ENCODE data around the gene C2CD4B.

The C2CD4B gene

GRCh38 chr15:62147551-62147950 lies 17.5 kb downstream of the C2CD4B start:
- DNase-seq = no peak

GRCh38 chr15:62147149-62147548 lies 17.9 kb downstream of the C2CD4B start:
- DNase-seq = no peak

DNA sequence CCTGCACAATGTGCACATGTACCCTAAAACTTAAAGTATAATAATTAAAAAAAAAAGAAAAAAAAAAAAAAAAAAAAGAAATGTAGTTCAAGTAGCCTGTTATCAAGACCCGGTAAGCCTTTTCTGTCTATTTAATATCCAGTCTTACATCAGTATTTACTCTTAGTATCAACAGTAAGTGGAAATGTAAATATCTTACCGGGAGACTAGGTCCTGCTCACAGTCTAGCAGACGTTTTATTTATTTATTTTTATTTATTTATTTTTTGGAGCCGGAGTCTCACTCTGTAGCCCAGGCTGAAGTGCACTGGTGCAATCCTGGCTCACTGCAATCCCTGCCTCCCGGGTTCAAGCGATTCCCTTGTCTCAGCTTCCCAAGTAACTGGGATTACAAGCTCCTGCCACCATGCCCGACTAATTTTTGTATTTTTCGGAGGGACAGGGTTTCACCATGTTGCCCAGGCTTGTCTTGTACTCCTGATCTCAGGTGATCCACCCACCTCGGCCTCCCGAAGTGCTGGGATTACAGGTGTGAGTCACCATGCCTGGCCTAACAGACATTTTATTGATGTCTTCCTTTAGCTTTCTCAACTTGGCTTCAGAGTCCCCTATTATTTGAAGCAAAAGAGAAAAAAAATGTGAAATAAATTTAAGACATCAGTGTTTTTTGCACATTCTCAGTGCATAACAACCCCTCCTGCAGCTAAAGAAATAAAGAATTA lies 19.9 kb downstream of the C2CD4B start:
- DNase-seq = no peak

DNA sequence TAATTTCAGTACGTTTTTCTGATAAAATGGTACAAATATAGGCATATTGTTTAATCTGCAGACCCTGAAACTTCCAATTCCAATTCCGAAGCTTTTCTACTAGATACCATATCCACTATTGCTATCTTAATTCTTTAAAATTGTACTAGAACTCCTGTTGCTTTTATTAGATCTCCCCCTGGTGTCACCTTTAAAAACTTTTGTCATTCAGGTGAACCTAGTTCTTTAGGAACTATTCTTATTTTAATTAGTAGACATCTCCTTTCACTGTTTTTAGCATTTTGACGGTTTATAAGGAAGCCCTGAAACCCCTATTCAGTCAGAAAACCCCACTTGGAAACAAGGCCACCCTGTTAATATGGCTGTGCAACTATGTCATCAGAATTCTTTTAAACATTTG lies 22.3 kb downstream of the C2CD4B start:
- no peak for DNase-seq

DNA sequence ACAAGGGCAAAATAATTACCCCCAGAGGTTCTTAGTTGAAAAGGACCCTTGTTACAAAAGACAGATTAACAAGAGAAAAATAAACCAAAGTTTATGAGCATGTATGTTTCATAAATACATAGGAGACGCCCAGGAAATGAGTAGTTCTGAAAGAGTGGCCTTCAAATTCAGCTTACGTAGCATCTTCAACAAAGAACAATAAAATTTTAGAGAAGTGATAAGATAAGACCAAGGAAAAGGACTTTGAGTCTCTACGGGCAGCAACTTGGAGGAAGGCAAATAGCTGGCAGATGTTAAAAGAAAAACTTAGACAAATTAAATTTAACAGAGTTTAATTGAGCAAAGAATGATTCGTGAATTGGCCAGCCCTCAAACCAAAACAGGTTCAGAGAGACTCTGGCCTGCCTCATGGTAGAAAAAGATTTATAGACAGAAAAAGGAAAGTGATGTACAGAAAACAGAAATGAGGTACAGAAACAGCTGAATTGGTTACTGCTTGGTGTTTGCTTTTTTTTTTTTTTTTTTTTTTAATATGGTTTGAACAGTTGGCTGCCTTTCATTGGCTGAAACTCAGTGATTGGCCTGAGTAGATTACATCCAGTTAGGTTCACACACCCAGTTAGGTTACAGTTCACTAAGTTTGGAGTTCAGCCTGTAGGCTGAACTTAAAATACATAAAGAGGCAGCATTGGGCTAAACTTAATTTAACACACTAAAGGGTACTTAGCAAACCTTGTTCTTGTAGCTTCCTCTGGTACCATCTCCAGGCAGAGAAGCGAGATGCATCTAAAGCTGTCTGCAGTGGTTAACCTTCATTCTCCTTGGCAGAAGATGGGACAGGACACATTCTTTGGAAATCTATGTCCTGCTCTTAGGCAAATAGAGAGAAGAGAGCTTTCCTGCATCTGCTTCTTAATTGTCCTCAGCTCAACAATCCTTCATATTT lies 23.2 kb downstream of the C2CD4B start:
- no peak for DNase-seq

- DNase-seq = no peak
Measured at GRCh38 chr15:62141200-62141599, 23.9 kb downstream of the C2CD4B start.

- no peak for DNase-seq
Measured at GRCh38 chr15:62138124-62138523, 27.0 kb downstream of the C2CD4B start.

DNA sequence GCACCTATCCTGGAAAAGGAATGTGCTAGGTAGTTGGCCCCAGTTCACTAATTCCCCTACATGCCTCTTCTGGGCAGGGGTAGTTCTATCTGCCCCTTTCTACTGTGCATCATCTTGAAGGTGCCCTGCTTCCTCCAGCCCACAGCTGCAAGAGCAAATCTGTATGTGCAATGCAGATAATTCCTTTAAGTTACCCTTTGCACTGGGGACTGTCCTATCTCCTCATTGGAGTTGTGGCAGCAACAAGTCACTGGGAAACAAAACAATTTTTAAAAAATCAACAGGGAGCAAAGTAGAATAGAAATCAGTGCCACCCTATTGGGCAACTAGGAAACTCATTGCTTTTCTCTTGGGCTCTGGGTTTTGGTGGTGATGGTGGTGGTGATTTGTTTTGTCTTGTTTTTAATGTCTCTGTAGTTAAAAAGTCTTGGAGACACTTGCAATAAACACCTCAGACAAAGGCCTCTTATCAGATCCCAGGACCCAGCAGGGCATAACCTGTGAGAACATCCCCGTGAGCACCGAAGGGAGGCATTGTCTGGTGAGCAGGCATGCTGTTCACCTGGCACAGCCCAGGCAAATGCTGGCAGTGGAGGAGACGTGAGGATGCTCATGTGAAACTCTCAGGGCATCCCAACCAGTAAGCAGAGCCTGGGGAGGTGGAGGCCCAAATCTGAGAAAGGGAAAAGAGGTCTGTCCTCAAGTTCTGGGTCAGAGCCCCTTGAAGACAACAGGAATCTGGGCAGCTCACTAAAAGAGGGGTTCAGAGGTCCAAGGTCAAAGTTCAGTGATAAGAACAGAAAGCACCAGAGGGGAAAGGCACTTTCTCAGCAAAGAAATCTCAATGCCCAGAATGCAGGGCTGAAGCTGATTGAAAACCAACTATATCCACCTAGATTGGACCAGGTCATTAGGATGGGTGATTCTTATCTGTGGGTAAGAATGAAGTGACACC lies 27.9 kb downstream of the C2CD4B start:
- no peak for DNase-seq

DNA sequence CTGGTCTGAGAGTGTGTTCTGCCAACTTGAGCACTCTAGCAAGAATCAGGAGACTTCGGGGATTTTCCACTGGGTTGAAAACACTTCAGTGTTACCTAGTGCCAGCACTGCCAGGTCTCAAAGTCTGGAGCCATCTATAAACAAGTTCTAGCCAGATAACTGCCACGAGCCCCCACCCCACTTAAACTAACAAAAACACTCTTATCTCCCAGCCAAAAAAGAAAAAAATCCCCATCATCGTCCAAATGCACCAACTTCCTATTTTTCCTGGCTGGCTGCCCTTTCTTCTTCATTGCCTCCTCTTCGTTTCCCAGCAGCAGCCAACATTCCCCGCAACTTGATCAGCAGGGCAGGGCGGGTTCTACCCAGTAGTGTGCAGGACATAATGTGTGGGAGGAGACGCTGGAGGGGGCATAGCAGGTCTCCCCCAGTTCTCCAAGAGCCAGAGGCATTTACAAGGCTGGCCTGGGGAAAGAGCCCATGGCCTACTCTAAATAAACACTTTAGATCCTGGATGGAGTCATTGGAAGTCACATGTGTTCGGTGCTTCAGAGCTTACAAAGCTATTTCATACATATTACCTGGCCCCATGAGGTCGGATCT lies 29.5 kb downstream of the C2CD4B start:
- no peak for DNase-seq

DNA sequence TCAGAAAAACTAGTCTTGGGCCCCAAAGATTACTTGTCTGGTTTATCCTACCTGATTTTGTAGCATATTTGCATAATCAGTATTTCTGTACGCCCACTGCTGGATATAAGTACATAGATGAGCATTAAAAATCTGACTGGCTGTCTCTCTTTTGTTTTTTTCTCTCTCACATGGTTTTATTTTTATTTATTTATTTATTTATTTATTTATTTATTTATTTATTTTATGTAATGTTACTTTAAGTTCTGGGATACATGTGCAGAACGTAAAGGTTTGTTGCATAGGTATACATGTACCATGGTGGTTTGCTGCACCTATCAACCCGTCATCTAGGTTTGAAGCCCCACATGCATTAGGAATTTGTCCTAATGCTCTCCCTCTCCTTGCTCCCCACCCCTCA lies 31.9 kb downstream of the C2CD4B start:
- no peak for DNase-seq

- no peak for DNase-seq
Measured at GRCh38 chr15:62128916-62129315, 36.2 kb downstream of the C2CD4B start.

- no peak for DNase-seq
Measured at GRCh38 chr15:62126364-62126763, 38.7 kb downstream of the C2CD4B start.

DNA sequence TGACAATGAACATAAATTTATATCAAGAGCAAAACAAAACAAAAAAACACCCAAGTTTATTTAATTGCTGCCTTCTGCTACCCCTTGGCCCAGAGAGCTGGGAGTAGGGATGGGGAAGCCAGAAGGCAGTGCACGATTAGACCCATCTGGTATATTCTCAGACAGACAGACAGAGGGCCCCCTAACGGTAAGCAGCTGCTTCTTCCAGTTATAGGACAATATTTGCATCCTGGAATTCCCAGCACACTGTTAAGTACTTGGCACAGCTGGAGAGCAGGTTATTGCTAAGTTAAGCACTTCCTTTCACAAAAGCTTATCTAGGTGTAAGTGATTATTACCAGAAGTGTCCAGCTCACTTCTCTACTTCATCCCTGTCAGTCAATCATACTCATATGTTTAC lies 39.3 kb downstream of the C2CD4B start:
- no peak for DNase-seq

DNA sequence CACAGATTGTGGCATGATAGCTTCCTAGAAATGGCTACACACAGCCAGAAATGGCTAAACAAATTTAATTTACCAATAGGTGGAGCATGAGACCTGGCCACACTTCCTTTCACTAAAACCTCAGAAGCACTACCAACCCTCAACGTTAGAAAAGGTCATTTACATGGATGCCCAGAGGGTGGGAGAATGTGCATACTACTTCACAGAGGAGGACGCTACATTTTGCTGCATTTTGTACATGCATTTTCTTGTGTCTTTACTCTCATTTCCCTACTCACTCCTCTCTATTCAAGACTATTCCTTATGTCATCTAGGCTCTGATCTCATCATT lies 40.1 kb downstream of the C2CD4B start:
- no peak for DNase-seq

DNA sequence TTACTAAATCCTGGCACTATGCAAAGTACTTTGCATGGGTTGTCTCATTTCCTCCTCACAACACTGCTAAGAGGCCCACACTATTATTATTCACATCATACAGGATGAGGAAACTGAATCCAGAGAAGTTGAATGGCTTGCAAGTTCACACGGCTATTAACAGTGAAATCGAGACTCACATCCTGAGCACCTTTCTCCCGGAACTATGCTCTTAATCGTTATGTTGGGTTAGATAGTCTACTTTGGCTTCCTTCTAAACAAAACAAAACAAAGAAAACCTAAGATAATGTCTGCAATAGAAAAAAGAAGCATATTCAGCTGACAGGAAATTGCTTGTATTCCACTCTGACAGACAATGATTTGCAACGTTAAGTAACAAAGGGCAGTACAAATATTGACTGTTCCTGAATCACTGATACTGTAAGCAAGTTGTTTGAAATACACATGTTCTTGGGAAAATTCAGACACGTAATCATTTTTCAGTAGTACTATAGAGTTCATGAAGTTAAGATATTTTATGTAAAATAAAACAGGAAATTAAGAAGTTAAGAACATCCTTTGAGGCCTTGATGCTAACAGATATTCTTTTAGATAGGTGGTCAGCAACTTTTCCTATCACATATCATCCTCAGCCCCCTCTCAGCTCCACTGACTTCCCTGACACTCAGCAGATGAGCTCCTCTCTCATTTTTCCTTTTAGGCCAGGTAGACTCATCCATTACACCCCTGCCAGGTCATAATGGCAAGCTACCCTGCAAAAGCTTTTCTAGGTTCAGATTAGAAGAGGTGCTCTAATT lies 40.7 kb downstream of the C2CD4B start:
- DNase-seq = no peak

DNA sequence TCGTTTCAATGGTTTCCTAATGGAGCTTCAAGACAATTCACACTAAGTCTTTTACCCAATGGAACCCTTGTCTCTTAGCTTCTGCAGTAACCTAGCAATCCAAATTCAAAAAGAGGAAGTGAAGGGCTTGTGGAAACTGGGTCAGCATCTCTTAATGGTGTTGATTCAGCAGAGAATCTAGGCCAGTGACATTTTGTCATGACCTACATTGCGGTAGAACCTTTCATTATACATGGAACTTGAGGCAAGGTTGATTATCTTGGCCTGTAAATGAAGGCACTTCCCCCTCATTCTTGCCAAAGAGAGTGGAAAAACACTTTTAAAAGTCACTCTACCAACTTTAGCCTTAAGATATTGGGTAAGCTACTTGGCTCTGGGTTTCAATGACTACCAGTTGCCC lies 42.8 kb downstream of the C2CD4B start:
- no peak for DNase-seq

DNA sequence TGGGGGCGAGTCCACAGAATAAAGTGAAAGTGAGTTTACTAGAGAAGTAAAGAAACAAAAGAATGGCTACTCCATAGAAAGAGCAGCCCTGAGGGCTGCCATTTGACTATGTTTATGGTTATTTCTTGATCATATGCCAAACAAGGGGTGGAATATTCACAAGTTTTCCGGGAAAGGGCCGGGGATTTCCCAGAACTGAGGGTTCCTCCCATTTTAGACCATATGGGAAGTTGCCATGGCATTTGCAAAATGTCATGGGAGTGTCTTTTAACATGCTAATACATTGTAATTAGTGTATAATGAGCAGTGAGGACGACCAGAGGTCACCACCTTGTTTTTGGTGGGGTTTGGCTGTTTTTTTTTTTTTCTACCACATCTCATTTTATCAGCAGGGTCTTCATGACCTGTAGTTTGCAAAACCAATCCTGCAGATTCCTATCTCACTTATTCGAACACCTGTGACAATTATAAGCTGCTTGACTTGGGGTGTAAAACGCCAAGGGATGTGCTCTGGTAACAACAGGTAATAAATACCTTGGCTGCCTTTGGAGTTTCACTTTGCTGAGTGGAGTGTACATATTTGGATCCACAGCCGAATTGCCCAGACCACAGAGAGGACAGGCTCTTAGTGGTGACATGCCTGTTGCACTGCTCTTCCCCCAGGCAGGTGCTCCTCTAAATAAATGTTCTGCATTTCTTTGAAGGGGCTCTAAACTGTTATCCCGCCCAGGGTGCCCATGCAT lies 43.6 kb downstream of the C2CD4B start:
- DNase-seq = no peak

DNA sequence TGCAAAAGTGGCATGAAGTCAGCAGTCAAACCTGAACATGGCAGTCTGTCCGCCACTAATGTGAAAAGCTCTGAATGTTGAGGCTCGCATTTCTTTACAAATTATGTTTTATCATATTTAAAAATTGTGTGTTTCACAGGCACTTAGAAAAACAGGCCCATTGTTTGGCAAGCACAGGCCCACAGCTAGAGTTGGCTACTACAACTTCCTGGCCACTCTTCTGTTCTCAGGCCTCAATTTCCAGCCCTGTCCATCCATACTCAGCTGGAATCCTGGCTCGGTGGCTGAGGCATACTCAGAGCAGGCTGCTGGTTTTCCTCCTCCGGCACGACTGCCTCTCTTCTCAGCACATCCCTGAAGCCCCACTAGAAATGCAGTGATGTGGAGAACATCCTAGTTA lies 44.3 kb downstream of the C2CD4B start:
- no peak for DNase-seq

- no peak for DNase-seq
Measured at GRCh38 chr15:62119874-62120273, 45.2 kb downstream of the C2CD4B start.

DNA sequence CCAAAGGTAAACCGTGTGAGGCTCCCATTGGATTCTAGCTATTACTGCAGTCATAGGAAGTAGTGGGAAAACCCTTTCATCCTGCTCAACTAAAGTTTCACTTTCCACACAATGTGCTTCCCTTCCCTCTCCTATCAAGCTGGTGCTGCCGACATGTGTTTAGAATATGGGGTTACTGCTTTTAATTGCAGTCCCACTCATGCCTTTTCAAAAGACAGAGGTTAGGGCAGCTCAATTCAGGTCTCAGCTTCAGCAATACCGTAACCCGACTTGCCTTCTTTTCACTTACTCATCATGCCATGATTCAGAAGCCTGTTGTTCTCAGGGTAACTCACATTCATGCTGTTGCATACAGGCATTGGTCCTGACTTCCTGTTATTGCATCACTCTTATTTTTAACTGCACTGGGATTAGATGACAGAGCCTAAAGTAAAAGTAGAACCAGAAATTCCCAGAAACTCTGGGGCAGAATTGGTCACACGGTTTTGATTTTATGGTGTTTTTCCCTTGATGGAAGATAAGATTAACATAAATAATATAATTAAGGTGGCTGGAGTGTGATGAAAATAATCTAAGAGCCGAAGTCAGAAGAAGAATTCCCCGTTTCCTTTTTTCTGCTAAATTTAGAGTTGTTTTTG lies 45.7 kb downstream of the C2CD4B start:
- DNase-seq = peak; percentile 8 to 15

All from stimulated activated CD4-positive, alpha-beta T cell treated with anti-CD3 and anti-CD28 coated beads, Interleukin-2, amount 100 ng/mL, for 48 hours (primary cell).